Transverse colon (tissue), 4 donors: ENCODE measurements around the gene MAST2.

Experiments used
- CTCF ChIP-seq, 5 experiments: fragments of 200-600 bp in 3 of 5; fragments of 450-650 bp in 2 of 5; sonication (generic) in 3 of 5; IDR thresholded peaks; 1 replicate in 2 of 5; 2 replicates in 3 of 5; pipeline ENCODE4 v1.5.1; 2016 to 2017; ENCODE audit warnings: antibody characterized with exemption in 5 of 5, inconsistent platforms in 3 of 5, mild to moderate bottlenecking in 2 of 5, moderate library complexity in 1 of 5
- EP300 ChIP-seq: sonication (generic); formaldehyde crosslinking; IDR thresholded peaks from one replicate; pipeline ENCODE4 v1.6.1; 2017; ENCODE audit warnings: antibody characterized with exemption, low read depth
- POLR2A ChIP-seq: fragments of 450-650 bp; IDR thresholded peaks from one replicate; pipeline ENCODE4 v1.6.1; 2016; ENCODE audit warnings: antibody characterized with exemption, mild to moderate bottlenecking, moderate library complexity
- POLR2AphosphoS5 ChIP-seq, 3 donors: sonication (generic); formaldehyde crosslinking; IDR thresholded peaks; one replicate each; pipeline ENCODE4 v1.6.1; 2016; ENCODE audit warnings: antibody characterized with exemption in 3 of 3

GRCh38 chr1:46058936-46059335 is 255.5 kb downstream of the MAST2 start:
- TF ChIP-seq POLR2AphosphoS5 (IDR thresholded peaks at IDR 0.05) (no peak), CTCF (IDR thresholded peaks at IDR 0.05) (no peak), POLR2A (no peak), EP300 (no peak)
